HG03558 (cell line): ENCODE data around the gene VPS37B.

Experiments
- ATAC-seq: cut with Tn5 transposase; IDR thresholded peaks from one replicate; pipeline ENCODE4 v1.9.1; 2021; ENCODE audit warnings: moderate number of reproducible peaks; ENCODE audit not compliant: unreplicated experiment; ENCODE audit errors: extremely low read depth

Gene VPS37B

DNA sequence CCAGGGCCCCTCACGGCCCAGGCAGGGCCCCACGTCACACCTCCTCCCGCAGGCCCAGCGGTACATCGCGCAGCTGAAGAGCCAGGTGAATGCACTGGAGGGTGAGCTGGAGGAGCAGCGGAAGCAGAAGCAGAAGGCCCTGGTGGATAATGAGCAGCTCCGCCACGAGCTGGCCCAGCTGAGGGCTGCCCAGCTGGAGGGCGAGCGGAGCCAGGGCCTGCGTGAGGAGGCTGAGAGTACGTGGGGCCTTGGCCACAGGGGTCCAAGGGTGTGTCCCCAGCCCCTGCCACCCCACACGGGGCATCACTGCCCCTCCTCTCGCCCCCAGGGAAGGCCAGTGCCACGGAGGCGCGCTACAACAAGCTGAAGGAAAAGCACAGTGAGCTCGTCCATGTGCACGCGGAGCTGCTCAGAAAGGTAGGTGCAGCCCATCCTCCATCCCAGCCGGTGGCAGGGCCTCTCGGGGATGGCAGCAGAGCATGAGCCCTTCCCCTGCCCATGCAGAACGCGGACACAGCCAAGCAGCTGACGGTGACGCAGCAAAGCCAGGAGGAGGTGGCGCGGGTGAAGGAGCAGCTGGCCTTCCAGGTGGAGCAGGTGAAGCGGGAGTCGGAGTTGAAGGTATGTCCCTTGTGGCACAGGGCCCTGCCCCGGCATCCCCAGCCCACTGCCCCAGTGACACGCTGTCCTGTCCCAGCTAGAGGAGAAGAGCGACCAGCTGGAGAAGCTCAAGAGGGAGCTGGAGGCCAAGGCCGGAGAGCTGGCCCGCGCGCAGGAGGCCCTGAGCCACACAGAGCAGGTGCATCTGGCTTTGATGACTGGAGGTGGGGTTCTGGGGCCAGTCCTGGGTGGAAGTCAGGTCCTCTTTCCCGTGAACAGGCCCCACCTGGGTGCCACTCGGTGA lies 39.7 kb downstream of the VPS37B start:
- no peak for ATAC-seq

DNA sequence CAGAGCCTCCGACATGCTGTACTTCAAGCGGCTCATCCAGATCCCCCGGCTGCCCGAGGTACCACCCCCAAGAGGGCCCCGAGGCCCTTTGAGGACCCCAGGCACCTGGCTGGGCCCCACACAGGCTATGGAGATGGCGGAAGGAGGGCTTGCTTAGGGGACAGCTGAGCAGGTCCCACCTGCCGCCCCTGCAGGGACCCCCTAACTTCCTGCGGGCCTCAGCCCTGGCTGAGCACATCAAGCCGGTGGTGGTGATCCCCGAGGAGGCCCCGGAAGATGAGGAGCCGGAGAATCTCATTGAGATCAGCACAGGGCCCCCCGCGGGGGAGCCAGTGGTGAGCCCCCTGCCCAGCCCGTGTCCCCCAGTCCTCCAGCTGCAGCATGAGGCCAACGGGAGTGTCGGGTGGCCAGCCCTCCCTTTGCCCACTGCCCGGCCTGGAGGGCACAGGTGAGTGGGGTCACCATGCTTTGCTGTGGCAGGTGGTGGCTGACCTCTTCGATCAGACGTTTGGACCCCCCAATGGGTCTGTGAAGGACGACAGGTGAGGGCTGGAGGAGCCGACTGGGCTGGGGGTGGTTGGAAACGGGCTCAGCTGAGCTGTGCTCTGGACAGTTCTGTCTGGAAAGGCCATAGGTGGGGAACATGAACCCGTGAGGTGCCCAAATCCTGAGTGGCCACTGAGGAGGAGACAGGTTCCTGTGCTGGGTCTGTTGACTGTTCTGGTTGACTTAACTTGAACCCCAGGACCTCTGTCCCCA lies 40.7 kb downstream of the VPS37B start:
- no peak for ATAC-seq

DNA sequence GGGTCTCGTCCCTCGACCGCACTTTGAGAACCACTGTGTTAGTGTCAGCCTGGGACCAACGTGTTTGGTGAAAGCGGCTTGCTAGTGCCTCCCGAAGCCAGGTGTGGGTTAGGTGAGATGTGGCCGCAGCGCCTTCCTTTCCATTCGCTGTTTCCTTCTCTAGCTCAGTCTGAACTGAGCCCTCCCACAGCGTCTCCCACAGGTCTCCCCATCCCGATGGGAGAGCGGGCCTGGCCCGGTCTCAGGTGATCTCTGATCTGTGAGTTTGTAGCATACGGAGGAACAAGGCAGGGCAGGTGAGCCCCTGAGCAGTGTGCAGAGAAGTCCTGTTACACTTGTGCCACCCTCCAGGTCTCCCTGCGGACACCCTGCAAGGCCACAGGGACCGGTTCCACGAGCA lies 41.4 kb downstream of the VPS37B start:
- ATAC-seq = no peak

DNA sequence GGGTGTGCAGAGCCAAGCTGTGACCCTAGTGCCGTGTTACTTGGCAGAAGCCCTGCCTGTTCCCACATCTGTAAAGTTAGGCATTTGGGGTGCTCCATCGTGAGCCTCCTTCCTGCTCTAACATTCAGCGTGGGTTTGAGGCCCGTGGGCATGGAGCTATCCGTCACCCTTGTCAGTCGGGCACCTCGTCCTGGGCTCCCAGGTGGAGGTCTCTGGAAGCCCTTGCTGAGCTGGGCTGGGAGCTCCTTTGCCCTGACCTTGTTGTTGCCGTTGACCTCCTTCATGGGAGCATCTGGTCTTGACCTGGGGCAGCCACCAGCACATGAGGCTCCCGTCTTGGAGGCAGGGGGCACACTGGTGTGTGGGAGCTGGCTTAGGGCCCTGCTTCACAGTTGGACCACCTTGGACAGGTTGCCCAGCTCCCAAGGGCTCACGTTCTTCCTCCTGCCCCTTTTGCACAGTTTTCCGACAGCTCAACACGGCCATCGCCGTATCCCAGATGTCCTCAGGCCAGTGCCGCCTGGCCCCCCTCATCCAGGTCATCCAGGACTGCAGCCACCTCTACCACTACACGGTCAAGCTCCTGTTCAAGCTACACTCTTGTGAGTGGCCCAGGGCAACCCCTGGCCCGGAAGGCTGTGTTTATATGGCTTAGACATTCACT lies 42.2 kb downstream of the VPS37B start:
- ATAC-seq = no peak

DNA sequence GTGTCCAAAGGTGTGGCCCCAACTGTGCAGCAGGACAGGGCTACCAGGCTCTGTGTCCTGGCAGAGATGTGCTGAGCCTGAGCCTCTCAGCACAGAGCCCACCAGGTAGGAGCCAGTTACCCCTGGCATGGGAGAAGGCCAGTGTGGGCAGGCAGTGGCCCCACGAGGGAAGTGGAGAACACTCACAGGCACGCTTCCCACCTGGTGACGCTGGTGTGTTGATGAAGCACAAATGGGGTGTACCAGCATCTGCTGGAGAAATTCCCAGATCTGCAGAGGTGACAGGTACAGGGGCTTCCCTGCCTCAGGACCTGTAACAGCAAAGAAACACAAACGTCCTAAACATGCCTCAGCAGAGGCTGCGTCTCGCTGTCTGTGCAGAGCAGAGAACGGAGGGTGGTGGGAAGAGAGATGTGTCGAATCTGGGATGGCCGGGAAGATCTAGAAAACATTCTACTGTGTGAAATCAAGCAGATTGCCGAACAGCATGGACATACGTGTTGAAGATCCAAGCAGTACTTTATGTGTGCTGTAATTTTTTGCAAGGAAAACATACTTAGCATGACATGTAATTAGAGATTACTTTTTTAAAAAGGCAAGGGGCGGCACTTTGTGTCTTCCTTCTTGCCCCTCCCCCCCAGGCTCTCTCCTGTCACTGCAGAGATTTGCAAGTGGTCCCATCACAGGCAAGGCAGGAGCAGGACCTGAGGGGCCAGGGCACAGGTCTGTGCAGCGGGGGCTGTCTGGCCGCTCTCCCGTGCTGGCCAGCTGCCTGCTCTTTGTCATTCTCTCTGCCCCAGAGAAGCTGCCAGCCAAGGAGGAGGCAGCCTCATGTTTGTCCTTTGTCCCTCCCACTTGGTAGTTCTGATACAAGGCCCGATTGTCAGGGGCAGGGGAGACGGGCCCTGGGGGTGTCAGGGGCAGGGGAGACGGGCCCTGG lies 43.3 kb downstream of the VPS37B start:
- no peak for ATAC-seq

DNA sequence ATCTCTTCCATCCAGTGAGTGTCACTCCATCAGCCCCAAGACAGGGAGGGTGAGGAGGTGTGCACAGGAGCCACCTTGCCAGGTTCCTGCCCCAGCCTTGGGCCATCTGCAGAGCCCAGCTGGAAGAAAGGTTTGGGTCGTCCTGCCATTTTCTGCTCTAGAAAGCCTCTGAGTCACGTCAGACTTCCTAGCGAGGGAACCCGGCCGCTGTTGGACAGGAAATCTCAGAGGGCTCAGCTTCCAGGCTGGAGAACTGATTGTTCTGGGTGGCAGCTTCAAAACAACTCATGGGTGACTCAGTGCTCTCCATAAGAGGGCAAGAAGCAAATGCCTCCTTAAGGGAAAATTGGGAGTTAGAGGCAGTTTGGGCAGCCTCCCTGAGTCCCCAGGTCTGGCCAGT lies 44.1 kb downstream of the VPS37B start:
- ATAC-seq = no peak

DNA sequence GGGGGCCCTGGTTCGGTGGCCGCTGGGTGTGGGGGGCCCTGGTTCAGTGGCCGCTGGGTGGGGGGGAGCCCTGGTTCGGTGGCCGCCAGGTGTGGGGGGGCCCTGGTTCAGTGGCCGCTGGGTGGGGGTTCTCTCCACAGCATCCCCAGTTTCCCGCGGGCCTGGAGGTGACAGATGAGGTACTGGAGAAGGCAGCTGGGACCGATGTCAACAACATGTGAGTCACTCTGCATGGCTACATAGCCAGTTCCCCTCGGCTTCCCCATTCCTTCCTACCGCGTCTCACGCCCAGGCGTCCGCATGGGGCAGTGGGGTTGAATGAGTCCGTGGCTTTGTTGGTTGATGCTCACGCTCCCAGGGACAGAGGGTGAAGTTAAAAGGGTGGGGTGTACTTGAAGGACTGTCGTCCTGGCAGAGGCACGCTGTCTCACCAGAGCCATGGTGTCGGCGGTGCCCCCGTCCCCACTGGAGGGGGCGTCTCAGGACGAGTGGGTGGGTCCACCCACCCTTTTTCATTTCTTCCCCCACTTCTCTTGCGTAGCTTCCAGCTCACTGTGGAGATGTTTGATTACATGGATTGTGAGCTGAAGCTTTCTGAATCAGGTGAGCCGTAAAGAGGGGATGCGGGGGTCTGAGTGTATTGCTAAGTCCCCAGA lies 45.1 kb downstream of the VPS37B start:
- no peak for ATAC-seq

DNA sequence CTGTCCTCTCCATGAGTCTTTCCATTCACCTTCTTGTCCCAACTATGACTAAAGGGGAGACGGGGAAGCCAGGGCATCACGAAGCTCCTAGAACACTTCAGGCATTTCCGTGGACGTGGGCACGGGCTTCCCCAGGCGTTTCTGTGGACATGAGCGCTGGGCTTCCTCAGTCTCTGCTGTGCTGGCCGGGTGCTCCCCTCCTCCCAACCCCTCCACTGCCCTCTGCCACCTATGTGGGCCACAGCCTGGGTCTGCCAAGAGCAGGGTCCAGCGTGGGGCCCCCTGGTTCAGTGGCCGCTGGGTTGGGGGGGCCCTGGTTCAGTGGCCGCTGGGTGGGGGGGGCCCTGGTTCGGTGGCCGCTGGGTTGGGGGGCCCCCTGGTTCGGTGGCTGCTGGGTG lies 45.9 kb downstream of the VPS37B start:
- ATAC-seq = no peak

DNA sequence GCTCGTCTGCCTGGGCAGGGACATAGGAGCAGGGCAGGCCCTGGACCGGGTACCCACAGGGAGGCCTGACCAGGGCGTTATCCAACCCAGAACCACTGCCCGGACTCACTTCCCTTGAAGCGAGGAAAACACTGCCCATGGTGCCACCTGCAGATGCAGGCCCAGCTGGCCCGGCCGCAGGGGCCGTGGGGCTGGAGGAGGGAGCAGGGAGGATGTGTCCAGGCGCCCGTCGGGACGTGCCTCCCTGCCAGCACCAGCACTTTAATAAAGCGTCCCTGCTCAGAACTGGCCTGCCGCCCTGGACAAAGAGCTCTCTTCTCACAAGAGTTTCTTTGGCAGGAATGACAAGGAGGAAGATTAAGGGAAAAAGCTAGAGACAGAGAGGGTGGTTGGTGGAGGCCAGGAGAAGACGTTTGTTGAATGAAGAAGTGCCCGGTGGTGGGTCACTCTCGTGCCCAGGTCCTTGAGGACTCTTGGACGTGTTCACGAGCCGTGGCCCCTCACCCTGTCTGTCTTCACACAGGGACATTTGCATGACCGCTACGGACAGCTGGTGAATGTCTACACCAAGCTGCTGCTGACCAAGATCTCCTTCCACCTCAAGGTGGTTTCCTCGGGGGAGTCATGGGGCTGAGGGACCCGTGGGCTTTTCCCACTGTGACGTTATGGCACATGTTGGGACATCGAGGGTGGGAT lies 46.4 kb downstream of the VPS37B start:
- no peak for ATAC-seq

DNA sequence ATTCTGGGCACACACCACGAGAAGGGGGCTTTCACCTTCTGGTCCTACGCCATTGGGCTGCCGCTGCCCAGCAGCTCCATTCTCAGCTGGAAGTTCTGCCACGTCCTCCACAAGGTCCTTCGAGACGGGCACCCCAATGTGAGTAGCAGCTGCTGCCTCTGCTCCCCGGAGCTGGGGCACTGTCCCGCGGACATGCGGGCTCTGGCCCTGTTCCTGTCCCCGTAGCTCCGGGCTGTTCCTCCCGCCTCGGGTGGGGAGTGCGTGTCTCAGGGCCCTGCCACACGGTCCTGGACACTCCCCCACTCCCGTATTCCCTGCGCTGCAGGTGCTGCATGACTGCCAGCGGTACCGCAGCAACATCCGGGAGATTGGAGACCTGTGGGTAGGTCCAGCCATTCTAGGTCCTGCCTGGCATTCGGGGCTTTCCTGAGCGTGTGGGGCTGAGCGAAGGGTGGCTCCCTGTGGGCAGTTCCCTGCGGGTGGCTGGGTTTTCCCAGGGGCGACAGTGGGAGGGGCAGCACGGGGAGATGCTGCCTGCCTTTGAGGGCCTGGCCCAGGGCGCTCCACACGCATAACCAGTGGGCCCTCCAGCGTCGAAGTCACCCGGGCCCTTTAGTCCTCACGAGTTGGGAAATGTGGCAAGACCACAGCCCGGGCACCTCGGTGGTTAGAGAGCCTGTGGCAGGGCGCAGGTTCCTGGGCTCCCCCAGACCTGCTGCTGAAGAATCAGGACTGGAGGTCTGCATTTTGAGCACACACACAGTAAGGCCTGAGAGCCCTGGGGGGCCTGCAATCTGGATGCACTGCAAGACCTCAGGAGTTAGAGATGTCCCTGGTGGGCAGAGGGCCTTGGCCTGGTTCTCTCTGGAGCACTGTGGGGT lies 47.2 kb downstream of the VPS37B start:
- no peak for ATAC-seq

DNA sequence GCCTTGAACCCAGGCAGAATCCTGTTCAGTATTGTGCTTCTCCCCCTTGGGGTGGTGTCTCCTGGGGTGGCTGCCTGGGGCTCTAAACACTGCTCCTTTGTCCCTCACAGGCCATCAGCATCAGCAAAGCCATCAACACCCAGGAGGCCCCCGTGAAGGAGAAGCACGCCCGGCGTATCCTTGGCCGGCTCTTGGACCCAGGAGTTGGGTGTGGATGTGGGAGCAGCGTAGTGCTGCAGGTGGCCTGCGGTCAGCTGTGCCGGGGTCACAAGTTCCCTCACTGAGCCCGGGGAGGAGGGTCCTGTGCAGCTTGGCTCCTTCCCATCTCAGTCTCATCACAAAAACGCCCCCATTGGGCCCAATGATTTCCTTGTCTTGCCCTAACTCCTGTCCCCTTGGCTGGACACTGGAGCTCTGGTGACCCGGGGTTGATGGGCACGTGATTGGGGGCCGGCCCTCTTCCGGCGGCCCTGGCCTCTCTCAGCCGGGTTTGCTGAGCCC lies 48.0 kb downstream of the VPS37B start:
- ATAC-seq = no peak

DNA sequence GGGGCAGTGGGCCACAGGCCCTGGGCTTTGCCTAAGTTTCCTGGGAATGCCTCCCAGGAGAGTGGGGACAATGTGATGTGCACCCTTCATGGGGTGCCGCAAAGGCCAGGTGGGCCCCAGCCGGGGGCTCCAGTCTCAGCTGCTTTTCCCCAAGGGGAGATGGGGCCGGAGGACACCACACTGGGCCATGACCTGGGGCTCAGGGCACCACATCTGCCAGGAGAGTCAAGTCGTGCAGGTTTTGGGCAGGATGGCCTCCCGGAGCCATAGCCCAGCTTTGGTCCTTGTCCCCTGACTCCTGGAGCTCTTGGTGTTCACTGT lies 48.4 kb downstream of the VPS37B start:
- ATAC-seq = no peak

DNA sequence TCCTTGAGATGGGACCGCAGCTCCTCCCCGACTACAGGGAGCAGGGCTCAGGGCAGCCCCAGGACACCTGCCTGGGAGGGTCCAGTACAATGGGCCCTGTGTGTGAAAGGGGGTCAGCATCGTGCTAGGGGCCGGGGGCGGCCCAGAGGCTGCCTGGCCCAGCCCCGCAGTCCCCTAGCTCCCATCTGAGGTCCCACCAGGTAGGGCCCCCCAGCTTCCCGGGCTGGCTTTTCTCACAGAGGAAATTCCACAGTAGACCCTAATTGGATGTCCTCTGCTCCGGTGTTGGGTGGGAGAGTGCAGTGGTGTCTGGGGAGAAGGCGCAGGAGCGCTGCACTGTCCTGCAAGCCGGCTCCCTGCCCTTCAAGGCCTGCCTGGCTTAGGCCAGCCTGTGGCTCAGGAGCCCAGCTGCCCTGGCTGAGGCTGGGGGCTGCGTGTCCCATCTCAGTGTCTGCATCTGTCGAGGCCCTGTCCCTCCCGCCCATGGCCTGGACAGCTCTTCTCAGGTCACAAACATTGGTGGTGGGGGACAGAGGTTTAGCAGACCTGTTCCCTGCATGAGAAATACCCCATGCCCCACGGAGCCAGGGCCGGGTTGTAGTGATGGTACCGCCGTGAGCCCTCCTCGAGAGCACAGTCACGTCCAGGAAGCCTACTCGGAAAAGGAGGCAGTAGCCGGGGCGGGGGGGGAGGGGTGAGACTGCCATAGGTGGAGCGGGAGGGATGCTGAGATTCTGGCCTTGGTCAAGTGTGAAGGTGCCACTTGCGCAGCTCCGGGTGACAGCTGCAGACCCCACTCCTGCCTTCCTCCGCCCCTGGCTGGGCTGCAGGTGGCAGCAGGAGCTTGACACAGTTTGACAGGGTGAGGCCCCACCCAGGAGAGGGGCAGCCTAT lies 49.1 kb downstream of the VPS37B start:
- no peak for ATAC-seq

DNA sequence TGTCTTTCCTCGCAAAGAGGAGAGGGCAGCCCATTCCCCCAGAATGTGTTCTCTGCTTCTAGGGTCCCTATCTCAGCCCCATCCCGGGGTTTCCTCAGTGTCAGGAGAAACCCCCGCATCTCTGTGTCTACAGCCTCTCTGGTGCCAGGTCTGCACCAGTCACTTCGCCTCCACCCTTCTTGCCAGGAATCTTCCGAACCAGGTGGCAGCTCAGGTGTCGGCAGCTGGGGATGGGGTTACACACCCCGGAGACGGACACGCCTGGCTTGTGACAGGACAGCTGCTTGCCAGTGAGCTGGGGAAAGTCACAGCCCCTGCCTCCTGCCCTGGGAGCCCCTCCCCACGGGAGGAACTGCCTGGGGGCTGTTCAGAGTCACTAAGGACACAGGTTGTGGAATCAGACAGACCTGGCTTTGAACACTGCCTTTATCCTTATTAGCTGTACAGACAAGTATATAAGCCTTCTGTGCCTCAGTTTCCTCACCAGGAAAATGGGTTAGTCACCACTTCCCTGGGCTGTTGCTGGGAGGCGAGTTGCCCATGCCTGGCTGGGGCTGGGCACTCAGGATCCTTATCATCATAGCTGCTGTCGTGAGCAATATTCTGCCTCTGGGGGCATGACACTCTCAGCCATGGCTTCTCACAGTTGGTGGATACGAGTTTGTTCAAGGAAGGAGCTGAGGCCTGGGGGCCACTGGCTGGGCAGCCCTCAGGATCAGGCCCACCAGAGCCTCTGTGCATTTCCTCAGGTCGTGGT lies 49.9 kb downstream of the VPS37B start:
- ATAC-seq = no peak

DNA sequence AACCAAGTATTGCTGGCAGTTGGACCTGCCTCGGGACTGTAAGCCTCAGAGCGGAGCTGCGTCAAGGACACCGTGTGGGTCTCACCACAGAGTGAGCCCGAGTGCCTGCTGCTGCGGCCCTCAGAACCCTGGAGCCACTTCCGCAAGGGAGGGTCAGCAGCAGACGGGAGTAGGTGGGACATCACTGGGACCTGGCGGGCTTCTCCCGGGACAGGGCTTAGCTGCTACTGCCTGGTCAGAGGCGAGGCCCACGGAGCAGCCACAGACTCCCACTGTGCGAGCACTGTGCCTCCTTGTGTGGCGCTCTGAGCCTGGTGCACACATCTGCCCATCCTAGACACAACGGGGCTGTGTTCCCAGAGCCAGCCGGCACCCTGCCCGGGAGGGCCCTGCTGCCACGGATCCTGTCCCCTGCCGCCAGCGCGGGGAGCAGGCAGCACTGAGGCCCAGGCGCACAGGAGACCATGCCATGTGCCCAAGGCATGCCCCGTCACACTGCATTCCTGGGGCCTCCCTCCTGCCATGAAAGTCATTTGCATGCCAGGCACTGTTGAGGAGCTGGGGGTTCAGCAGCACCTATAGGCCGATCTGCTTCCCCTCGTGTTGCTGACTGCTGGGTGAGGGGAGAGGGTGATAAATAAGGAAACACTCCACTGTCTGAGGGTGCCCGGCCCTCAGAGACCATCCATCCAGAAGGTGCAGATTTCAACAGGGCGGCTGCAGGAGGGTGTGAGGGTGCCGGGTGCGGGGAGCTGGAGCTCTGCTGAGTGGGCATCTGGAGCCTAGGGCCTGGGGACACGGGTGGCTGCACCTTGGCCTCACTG lies 50.7 kb downstream of the VPS37B start:
- ATAC-seq = no peak
